GM21526 (cell line): ENCODE results near the gene NTM.

ENCODE experiments used
- ATAC-seq: cut with Tn5 transposase; IDR thresholded peaks from one replicate; pipeline ENCODE4 v1.9.1; 2021; ENCODE audit warnings: moderate library complexity; ENCODE audit not compliant: unreplicated experiment, low FRiP score

NTM gene

GRCh38 chr11:131458421-131458820, 88.0 kb downstream of the NTM start:
- ATAC-seq = no peak

- no peak for ATAC-seq
Measured at GRCh38 chr11:131460931-131461330, 90.5 kb downstream of the NTM start.

GRCh38 chr11:131462622-131463021, 92.2 kb downstream of the NTM start:
- ATAC-seq = no peak

GRCh38 chr11:131463162-131463561, 92.7 kb downstream of the NTM start:
- ATAC-seq = no peak

GRCh38 chr11:131463649-131464425, 93.4 kb downstream of the NTM start:
- no peak for ATAC-seq

GRCh38 chr11:131464461-131464860, 94.0 kb downstream of the NTM start:
- no peak for ATAC-seq

- no peak for ATAC-seq
Measured at GRCh38 chr11:131465039-131465438, 94.6 kb downstream of the NTM start.

GRCh38 chr11:131465746-131466145, 95.3 kb downstream of the NTM start:
- no peak for ATAC-seq

- ATAC-seq = no peak
Measured at GRCh38 chr11:131467645-131468394, 97.4 kb downstream of the NTM start.

GRCh38 chr11:131468565-131468964, 98.2 kb downstream of the NTM start:
- ATAC-seq = no peak

- ATAC-seq = no peak
Measured at GRCh38 chr11:131470216-131470925, 100.0 kb downstream of the NTM start.

GRCh38 chr11:131471976-131472375, 101.6 kb downstream of the NTM start:
- ATAC-seq = no peak

- ATAC-seq = no peak
Measured at GRCh38 chr11:131474947-131475346, 104.5 kb downstream of the NTM start.

GRCh38 chr11:131476266-131476665, 105.9 kb downstream of the NTM start:
- ATAC-seq = no peak

GRCh38 chr11:131478341-131478740, 107.9 kb downstream of the NTM start:
- no peak for ATAC-seq

GRCh38 chr11:131481303-131481702, 110.9 kb downstream of the NTM start:
- no peak for ATAC-seq

- ATAC-seq = no peak
Measured at GRCh38 chr11:131481971-131482370, 111.6 kb downstream of the NTM start.

GRCh38 chr11:131483453-131483852, 113.0 kb downstream of the NTM start:
- ATAC-seq = no peak

GRCh38 chr11:131483877-131484276, 113.5 kb downstream of the NTM start:
- ATAC-seq = no peak

- no peak for ATAC-seq
Measured at GRCh38 chr11:131486100-131486499, 115.7 kb downstream of the NTM start.

GRCh38 chr11:131486937-131487635, 116.7 kb downstream of the NTM start:
- ATAC-seq = no peak
